WTC11 (cell line): ENCODE measurements around the gene GTF3C2. TPM values are rescaled to one million over a fixed set of nuclear protein-coding genes. Genes with fewer than 3 reads are reported as not detected.

Source experiments
- ATAC-seq: fragments of 200-7000 bp; cut with Tn5 transposase; 2 replicates; pipeline ENCODE4 v1.10.0; 2021; ENCODE audit warnings: mild to moderate bottlenecking, moderate library complexity
- CTCF ChIA-PET: fragments of 300-600 bp; sonication (Branson Sonifier 250); formaldehyde crosslinking; loops from one replicate; lab custom pipeline; 2021; ENCODE audit warnings: antibody characterized with exemption; lab: Charles Lee
- POLR2A ChIA-PET: fragments of 350-600 bp; sonication (Branson Sonifier 250); formaldehyde crosslinking; loops from one replicate; lab custom pipeline; 2021; ENCODE audit warnings: antibody characterized with exemption; lab: Charles Lee
- DNase-seq: peaks from one replicate; pipeline ENCODE4 v3.0.0; 2021; ENCODE audit warnings: low spot score
- H3K27ac Mint-ChIP-seq: 2 replicates; pipeline ENCODE4 v1.8.0; 2021; ENCODE audit warnings: mixed read lengths
- H3K27me3 Mint-ChIP-seq: 2 replicates; pipeline ENCODE4 v1.8.0; 2021; ENCODE audit warnings: low read depth, mild to moderate bottlenecking, moderate library complexity, mixed read lengths
- H3K36me3 Mint-ChIP-seq: 2 replicates; pipeline ENCODE4 v1.8.0; 2021; ENCODE audit warnings: mixed read lengths
- H3K4me1 Mint-ChIP-seq: 2 replicates; pipeline ENCODE4 v1.8.0; 2022; ENCODE audit warnings: mixed read lengths
- H3K4me3 Mint-ChIP-seq: 2 replicates; pipeline ENCODE4 v1.8.0; 2021; ENCODE audit warnings: mild to moderate bottlenecking, moderate library complexity, mixed read lengths
- H3K9me3 Mint-ChIP-seq: 2 replicates; pipeline ENCODE4 v1.8.0; 2021; ENCODE audit warnings: mixed read lengths
- ATF1 ChIP-seq: sonication (generic); formaldehyde crosslinking; IDR thresholded peaks from 2 replicates; pipeline ENCODE4 v1.8.1; 2023; ENCODE audit warnings: mild to moderate bottlenecking, moderate library complexity, missing genetic modification reagents
- CREM ChIP-seq: sonication (generic); formaldehyde crosslinking; IDR thresholded peaks from 2 replicates; pipeline ENCODE4 v1.8.1; 2022; ENCODE audit warnings: mild to moderate bottlenecking, missing genetic modification reagents, moderate library complexity
- EMX1 ChIP-seq: fragments of 250-450 bp; sonication (Bioruptor Pico); IDR thresholded peaks from 2 replicates; pipeline ENCODE4 v1.8.0; 2021; ENCODE audit warnings: mild to moderate bottlenecking
- GRHL2 ChIP-seq: fragments of 250-450 bp; sonication (Bioruptor Pico); IDR thresholded peaks from 2 replicates; pipeline ENCODE4 v1.8.0; 2022; ENCODE audit warnings: mild to moderate bottlenecking, moderate library complexity; ENCODE audit not compliant: insufficient replicate concordance, severe bottlenecking
- HMGA2 ChIP-seq: fragments of 250-450 bp; sonication (Bioruptor Pico); IDR thresholded peaks from 2 replicates; pipeline ENCODE4 v1.4.0; 2021; ENCODE audit warnings: mild to moderate bottlenecking, moderate library complexity
- MYBL2 ChIP-seq: sonication (generic); formaldehyde crosslinking; IDR thresholded peaks from 2 replicates; pipeline ENCODE4 v1.8.1; 2023; ENCODE audit warnings: mild to moderate bottlenecking, moderate library complexity, missing genetic modification reagents
- SMAD3 ChIP-seq: sonication (generic); formaldehyde crosslinking; IDR thresholded peaks from 2 replicates; pipeline ENCODE4 v1.8.0; 2022; ENCODE audit warnings: missing genetic modification reagents, mild to moderate bottlenecking, borderline replicate concordance
- TCF7 ChIP-seq: sonication (generic); formaldehyde crosslinking; IDR thresholded peaks from 2 replicates; pipeline ENCODE4 v1.8.0; 2022; ENCODE audit warnings: mild to moderate bottlenecking, low read depth, missing genetic modification reagents, moderate library complexity
- TEAD1 ChIP-seq: sonication (generic); formaldehyde crosslinking; IDR thresholded peaks from 2 replicates; pipeline ENCODE4 v1.8.0; 2022; ENCODE audit warnings: mild to moderate bottlenecking, missing genetic modification reagents
- TEAD4 ChIP-seq: sonication (generic); formaldehyde crosslinking; IDR thresholded peaks from 2 replicates; pipeline ENCODE4 v1.8.0; 2022; ENCODE audit warnings: mild to moderate bottlenecking, missing genetic modification reagents
- ZBTB21 ChIP-seq: sonication (generic); formaldehyde crosslinking; IDR thresholded peaks from 2 replicates; pipeline ENCODE4 v1.8.1; 2023; ENCODE audit warnings: mild to moderate bottlenecking, missing genetic modification reagents, borderline replicate concordance
- ZBTB43 ChIP-seq: sonication (generic); formaldehyde crosslinking; IDR thresholded peaks from 2 replicates; pipeline ENCODE4 v1.8.1; 2023; ENCODE audit warnings: mild to moderate bottlenecking, missing genetic modification reagents
- ZMAT4 ChIP-seq: fragments of 250-450 bp; sonication (Bioruptor Pico); IDR thresholded peaks from 2 replicates; pipeline ENCODE4 v1.9.0; 2021; ENCODE audit warnings: mild to moderate bottlenecking
- ZNF263 ChIP-seq: sonication (generic); formaldehyde crosslinking; IDR thresholded peaks from 2 replicates; pipeline ENCODE4 v1.8.1; 2022; ENCODE audit warnings: low read depth, mild to moderate bottlenecking, moderate library complexity, missing genetic modification reagents
- ZNF425 ChIP-seq: fragments of 250-450 bp; sonication (Bioruptor Pico); conservative IDR thresholded peaks from 2 replicates; pipeline ENCODE4 v1.9.0; 2021; ENCODE audit warnings: mild to moderate bottlenecking
- ZNF671 ChIP-seq: fragments of 250-450 bp; sonication (Bioruptor Pico); IDR thresholded peaks from 2 replicates; pipeline ENCODE4 v1.8.0; 2021; ENCODE audit warnings: mild to moderate bottlenecking
- total RNA-seq: library from RNA; stranded (reverse); gene quantifications from 3 replicates; pipeline ENCODE4 v1.2.3, GENCODE V29; 2021
- TF ChIP-seq, protein P1 (sequence below): sonication (generic); formaldehyde crosslinking; IDR thresholded peaks from 2 replicates; pipeline ENCODE4 v1.8.1; 2023; ENCODE audit warnings: mild to moderate bottlenecking, missing genetic modification reagents, borderline replicate concordance
- TF ChIP-seq, protein P2 (sequence below): fragments of 250-450 bp; sonication (Bioruptor Pico); IDR thresholded peaks from 2 replicates; pipeline ENCODE4 v1.9.0; 2021; ENCODE audit warnings: moderate library complexity, mild to moderate bottlenecking, inconsistent platforms, borderline replicate concordance
- TF ChIP-seq, protein P3 (sequence below): sonication (generic); formaldehyde crosslinking; IDR thresholded peaks from 2 replicates; pipeline ENCODE4 v1.8.1; 2022; ENCODE audit warnings: low read depth, mild to moderate bottlenecking, moderate library complexity, missing genetic modification reagents, borderline replicate concordance
- TF ChIP-seq, protein P4 (sequence below): fragments of 250-450 bp; sonication (Bioruptor Pico); IDR thresholded peaks from 2 replicates; pipeline ENCODE4 v1.8.0; 2021; ENCODE audit warnings: mild to moderate bottlenecking
- TF ChIP-seq, protein P5 (sequence below): sonication (generic); formaldehyde crosslinking; IDR thresholded peaks from 2 replicates; pipeline ENCODE4 v1.8.0; 2022; ENCODE audit warnings: missing genetic modification reagents

The GTF3C2 gene
- total RNA-seq, 1 experiment from 2014 or later, result 123 TPM

- TF ChIP-seq, protein P1, sequence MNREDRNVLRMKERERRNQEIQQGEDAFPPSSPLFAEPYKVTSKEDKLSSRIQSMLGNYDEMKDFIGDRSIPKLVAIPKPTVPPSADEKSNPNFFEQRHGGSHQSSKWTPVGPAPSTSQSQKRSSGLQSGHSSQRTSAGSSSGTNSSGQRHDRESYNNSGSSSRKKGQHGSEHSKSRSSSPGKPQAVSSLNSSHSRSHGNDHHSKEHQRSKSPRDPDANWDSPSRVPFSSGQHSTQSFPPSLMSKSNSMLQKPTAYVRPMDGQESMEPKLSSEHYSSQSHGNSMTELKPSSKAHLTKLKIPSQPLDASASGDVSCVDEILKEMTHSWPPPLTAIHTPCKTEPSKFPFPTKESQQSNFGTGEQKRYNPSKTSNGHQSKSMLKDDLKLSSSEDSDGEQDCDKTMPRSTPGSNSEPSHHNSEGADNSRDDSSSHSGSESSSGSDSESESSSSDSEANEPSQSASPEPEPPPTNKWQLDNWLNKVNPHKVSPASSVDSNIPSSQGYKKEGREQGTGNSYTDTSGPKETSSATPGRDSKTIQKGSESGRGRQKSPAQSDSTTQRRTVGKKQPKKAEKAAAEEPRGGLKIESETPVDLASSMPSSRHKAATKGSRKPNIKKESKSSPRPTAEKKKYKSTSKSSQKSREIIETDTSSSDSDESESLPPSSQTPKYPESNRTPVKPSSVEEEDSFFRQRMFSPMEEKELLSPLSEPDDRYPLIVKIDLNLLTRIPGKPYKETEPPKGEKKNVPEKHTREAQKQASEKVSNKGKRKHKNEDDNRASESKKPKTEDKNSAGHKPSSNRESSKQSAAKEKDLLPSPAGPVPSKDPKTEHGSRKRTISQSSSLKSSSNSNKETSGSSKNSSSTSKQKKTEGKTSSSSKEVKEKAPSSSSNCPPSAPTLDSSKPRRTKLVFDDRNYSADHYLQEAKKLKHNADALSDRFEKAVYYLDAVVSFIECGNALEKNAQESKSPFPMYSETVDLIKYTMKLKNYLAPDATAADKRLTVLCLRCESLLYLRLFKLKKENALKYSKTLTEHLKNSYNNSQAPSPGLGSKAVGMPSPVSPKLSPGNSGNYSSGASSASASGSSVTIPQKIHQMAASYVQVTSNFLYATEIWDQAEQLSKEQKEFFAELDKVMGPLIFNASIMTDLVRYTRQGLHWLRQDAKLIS (CRISPR knock-in tag), result no peak
- no peak for TF ChIP-seq ZNF263 (CRISPR knock-in tag)
- no peak for TF ChIP-seq HMGA2 (CRISPR knock-in tag)
- no peak for TF ChIP-seq EMX1 (CRISPR knock-in tag)
- TF ChIP-seq ZBTB43 (CRISPR knock-in tag), result no peak
- no peak for TF ChIP-seq CREM (CRISPR knock-in tag)
- TF ChIP-seq, protein P2, sequence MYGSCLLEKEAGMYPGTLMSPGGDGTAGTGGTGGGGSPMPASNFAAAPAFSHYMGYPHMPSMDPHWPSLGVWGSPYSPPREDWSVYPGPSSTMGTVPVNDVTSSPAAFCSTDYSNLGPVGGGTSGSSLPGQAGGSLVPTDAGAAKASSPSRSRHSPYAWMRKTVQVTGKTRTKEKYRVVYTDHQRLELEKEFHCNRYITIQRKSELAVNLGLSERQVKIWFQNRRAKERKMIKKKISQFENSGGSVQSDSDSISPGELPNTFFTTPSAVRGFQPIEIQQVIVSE, result no peak
- TF ChIP-seq TEAD4 (CRISPR knock-in tag), result no peak
These were observed 59.4 kb downstream of the GTF3C2 start (continued) for GRCh38 chr2:27297195-27297594.

DNA sequence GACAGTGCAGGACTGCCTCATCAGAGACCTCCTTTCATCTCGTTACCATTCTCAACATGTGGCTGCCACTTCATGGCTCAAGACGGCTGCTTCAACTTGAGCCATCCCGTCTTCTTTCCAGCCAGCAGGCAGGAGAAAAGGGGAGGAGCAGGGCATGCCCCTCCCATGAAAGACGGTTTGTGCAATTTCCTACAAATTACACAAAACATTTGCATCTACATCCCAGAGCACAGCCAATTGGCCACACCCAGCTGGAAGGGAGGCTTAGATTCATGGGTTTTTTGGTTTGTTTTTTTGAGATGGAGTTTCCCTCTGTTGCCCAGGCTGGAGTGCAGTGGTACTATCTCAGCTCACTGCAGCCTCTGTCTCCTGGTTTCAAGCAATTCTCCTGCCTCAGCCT is 60.1 kb downstream of the GTF3C2 start:
- ATAC-seq (no peak), DNase-seq (no peak)
- Mint-ChIP-seq H3K9me3 (no peaks in the 10 kb centered on the region), H3K27ac (no peak overlapping the region), H3K36me3 (no peaks in the 10 kb centered on the region), H3K4me3 (no peak overlapping the region), H3K4me1 (peaks cover 11% of the 10 kb centered on the region), H3K27me3 (no peaks in the 10 kb centered on the region)
- CTCF ChIA-PET, result interaction anchor here (1.5 to 7.9 kb wide), 2 partner anchors 16 to 32 kb away, joined by 8 to 153 read pairs; partner anchors contain the start of gene TRIM54
- POLR2A ChIA-PET, result no interaction called here
- TF ChIP-seq, protein P2, result no peak
- no peak for TF ChIP-seq TEAD1 (CRISPR knock-in tag)
- TF ChIP-seq ZBTB21 (CRISPR knock-in tag), result no peak
- TF ChIP-seq, protein P3, sequence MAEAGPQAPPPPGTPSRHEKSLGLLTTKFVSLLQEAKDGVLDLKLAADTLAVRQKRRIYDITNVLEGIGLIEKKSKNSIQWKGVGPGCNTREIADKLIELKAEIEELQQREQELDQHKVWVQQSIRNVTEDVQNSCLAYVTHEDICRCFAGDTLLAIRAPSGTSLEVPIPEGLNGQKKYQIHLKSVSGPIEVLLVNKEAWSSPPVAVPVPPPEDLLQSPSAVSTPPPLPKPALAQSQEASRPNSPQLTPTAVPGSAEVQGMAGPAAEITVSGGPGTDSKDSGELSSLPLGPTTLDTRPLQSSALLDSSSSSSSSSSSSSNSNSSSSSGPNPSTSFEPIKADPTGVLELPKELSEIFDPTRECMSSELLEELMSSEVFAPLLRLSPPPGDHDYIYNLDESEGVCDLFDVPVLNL (CRISPR knock-in tag), result no peak
- TF ChIP-seq SMAD3 (CRISPR knock-in tag), result no peak
- no peak for TF ChIP-seq TCF7 (CRISPR knock-in tag)
- TF ChIP-seq, protein P4, sequence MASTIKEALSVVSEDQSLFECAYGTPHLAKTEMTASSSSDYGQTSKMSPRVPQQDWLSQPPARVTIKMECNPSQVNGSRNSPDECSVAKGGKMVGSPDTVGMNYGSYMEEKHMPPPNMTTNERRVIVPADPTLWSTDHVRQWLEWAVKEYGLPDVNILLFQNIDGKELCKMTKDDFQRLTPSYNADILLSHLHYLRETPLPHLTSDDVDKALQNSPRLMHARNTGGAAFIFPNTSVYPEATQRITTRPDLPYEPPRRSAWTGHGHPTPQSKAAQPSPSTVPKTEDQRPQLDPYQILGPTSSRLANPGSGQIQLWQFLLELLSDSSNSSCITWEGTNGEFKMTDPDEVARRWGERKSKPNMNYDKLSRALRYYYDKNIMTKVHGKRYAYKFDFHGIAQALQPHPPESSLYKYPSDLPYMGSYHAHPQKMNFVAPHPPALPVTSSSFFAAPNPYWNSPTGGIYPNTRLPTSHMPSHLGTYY (CRISPR knock-in tag), result no peak
- no peak for TF ChIP-seq MYBL2 (CRISPR knock-in tag)
- no peak for TF ChIP-seq ZMAT4 (CRISPR knock-in tag)
- TF ChIP-seq ZNF671 (CRISPR knock-in tag), result no peak
- TF ChIP-seq ZNF425 (CRISPR knock-in tag), result no peak
- TF ChIP-seq ATF1 (CRISPR knock-in tag), result no peak
- TF ChIP-seq, protein P5, sequence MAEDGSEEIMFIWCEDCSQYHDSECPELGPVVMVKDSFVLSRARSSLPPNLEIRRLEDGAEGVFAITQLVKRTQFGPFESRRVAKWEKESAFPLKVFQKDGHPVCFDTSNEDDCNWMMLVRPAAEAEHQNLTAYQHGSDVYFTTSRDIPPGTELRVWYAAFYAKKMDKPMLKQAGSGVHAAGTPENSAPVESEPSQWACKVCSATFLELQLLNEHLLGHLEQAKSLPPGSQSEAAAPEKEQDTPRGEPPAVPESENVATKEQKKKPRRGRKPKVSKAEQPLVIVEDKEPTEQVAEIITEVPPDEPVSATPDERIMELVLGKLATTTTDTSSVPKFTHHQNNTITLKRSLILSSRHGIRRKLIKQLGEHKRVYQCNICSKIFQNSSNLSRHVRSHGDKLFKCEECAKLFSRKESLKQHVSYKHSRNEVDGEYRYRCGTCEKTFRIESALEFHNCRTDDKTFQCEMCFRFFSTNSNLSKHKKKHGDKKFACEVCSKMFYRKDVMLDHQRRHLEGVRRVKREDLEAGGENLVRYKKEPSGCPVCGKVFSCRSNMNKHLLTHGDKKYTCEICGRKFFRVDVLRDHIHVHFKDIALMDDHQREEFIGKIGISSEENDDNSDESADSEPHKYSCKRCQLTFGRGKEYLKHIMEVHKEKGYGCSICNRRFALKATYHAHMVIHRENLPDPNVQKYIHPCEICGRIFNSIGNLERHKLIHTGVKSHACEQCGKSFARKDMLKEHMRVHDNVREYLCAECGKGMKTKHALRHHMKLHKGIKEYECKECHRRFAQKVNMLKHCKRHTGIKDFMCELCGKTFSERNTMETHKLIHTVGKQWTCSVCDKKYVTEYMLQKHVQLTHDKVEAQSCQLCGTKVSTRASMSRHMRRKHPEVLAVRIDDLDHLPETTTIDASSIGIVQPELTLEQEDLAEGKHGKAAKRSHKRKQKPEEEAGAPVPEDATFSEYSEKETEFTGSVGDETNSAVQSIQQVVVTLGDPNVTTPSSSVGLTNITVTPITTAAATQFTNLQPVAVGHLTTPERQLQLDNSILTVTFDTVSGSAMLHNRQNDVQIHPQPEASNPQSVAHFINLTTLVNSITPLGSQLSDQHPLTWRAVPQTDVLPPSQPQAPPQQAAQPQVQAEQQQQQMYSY (CRISPR knock-in tag), result no peak
- no peak for TF ChIP-seq GRHL2 (CRISPR knock-in tag)
